Activated effector memory CD4-positive, alpha-beta T cell treated with anti-CD3 and anti-CD28 coated beads, Interleukin-2, amount 50 U/mL, for 16 hours (primary cell): Measurements from ENCODE around the gene RBM26.

Source experiments
- DNase-seq: peaks from one replicate; pipeline ENCODE4 v3.0.0-alpha.2; 2020

Gene RBM26

DNA sequence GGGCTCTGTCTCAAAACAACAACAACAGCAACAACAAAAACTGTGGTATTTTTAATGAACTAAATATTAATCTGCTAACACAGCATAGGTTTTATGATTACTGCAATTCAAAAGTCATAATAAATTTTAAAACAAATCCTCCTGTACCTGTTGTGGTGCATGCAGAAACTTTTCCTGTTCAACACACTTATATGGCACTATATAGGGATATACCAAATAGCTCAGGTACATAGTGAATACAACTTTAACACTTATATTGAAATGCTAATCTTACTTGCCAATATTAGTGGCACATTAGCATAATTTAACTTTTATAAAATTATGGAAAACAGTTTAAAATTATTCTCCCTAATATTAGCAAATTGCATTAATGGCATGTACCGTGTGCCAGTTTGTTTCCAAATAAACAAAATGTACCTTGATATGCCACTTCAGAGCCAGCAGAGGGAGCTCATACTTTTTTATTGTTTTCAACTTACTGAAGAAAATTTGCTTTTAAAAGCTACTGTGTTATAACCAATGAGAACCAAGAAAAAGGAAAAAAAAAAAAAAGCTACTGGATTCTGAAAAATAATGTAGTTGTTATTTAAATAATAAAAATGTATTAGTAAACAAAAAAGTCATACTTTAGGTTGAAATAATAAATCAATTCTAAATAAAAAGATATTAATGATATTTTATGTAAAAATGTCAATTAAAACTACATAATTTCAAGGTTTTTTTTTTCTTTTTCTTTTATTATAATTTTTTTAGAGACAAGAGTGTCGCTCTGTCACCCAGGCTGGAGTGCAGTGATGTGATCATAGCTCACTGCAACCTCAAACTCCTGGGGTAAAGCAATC is 18.0 kb upstream of the RBM26 start:
- DNase-seq = no peak

DNA sequence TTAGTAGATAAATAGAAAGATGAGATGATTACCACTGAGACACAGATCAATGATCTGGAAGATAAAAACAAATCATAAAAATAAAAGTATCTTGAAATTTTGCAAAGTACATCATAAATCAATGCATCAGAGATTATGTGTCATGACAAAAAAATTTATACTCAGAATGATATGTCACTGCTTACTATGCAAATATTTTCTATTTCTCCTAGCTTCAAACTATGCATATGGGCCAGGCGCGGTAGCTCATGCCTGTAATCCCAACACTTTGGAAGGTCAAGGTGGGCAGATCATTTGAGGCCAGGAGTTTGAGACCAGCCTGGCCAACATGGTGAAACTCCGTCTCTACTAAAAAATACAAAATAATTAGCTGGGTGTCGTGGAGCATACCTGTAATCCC is 17.3 kb upstream of the RBM26 start:
- DNase-seq = no peak

- DNase-seq = no peak
These were observed 13.3 kb upstream of the RBM26 start for GRCh38 chr13:79419365-79419764.

GRCh38 chr13:79417741-79418140 is 11.7 kb upstream of the RBM26 start:
- no peak for DNase-seq

DNA sequence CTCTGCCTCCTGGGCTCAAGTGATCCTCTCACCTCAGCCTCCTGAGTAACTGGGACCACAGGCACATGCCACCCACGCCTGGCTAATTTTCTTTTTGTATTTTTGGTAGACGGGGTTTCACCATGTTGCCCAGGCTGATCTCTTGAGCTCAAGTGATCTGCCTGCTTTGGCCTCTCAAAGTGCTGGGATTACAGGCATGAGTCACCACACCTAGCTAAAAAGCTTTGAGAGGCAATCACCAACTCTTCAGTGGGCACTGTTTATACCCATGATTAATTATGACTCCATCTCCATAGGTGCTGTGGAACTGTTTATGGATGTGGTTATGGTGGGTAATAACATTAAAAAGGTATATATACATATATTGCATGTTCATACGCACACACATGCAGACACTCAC is 7.5 kb upstream of the RBM26 start:
- no peak for DNase-seq

DNA sequence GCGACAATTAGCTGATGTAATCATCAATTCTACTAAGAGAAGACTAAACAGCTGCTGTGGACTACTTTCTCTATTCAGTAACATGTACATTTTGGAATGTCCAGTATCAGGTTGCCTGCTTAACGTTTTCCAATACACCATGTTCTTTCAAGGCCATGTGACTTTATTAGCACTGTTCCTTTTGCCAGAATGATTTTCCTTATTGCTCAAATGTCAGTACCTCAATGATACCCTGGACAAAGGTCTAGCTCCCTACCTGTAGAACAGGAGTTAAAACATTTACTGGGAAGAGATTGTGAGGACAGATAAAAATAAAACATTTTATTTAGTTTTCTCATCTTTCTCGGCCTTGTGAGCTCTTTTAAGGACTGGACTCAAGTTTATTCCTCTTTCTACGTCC is 3.8 kb upstream of the RBM26 start:
- no peak for DNase-seq

- no peak for DNase-seq
These were observed 1.4 kb upstream of the RBM26 start for GRCh38 chr13:79407349-79407979.

DNA sequence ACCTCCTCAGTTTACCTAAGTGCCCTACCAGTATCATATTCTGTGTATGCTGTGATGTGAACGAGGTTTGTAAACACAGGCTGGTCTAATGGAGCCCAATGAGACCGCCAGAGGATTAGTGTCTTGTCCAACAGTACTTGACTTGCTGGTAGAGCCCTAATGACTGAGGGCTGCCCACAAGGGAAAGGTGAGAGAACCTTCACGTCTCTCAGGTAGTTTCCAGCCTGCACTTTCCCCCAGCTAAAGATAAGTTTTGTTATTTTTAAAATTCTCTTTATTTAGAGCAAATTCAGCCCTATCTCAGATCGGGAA is 498 bp upstream of the RBM26 start:
- no peak for DNase-seq

DNA sequence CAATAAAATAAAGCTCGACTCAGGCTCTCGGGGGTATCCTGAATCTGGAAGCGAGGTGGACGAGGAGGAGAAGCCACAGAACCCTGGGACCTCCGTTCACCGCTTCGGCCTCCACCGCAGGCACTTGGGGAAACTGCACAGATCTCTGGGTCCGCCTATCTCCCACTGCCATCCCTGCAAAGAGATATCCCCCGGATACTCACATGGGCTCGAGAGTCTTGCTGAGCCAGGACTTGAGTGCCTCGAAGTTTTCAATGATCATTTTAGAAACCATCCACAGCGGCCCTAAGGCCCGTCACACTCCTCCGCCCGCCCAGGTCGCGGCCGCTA is 589 bp downstream of the RBM26 start:
- no peak for DNase-seq

- DNase-seq = peak; percentile 71
These were observed 1.1 kb downstream of the RBM26 start for GRCh38 chr13:79404985-79405384.

GRCh38 chr13:79404361-79404760 is 1.7 kb downstream of the RBM26 start:
- DNase-seq = no peak

DNA sequence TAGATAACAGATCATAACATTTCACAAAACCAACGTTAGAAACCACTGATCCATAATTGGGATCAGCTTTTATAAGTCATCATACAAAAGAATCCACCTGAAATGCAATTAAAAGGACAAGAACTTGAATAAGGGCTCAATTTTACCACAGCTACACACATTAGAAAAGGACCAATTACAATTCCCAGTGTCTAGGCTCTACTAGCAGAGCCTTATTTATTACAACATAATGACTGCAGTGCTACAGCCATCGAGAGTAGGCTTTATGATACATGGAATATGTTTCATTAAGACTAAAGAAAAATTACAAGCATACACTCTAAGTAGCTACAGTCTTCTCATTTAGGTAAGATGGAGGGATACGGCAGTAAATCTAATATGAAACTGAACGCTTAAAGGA is 2.9 kb downstream of the RBM26 start:
- DNase-seq = no peak

- DNase-seq = no peak
These were observed 3.4 kb downstream of the RBM26 start for GRCh38 chr13:79402679-79403078.

DNA sequence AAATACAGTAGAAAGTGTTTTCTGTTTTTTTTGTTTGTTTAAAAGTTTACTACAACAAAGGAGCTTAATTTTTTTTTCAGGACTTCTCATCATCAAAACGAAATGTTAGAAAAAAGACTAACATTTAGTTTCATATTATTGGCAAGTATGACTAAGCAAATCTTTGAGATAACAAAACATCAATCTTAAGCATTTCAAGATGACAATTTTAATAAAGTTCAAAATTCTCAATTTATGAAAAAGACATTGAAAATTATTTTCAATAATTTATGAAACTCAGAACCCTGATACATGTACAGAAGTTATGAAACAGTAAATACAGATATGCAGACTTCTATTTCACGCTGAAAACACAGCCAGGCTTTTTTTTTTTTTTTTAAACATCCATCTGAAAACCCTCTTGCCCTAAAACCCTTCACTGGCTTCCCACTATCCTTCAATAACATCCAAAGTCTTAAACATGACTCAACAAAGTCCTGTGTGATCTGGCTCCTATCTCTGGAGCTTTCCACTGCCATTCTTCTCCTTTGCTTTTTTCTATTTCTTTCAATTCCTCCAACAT is 3.9 kb downstream of the RBM26 start:
- DNase-seq = no peak

- DNase-seq = no peak
These were observed 4.6 kb downstream of the RBM26 start for GRCh38 chr13:79401259-79402070.

DNA sequence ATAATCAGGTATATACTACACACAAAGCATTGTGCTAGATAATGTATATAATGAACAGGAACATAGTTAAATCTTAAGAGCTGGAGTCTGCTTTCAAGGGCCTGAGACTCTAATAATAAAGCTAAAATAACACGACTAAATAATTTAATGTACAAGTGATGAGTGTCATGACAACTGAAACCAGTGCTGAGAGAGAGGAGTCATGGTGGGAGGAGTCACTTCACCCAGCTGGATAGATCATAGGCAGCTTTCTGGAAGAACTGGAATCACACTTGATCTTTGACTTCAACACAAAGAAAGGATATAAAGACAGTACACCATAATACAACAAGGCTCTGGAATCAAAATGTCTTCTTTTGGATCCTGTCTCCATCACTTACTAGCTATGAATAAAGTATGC is 7.1 kb downstream of the RBM26 start:
- no peak for DNase-seq

- no peak for DNase-seq
These were observed 7.9 kb downstream of the RBM26 start for GRCh38 chr13:79398127-79398526.

DNA sequence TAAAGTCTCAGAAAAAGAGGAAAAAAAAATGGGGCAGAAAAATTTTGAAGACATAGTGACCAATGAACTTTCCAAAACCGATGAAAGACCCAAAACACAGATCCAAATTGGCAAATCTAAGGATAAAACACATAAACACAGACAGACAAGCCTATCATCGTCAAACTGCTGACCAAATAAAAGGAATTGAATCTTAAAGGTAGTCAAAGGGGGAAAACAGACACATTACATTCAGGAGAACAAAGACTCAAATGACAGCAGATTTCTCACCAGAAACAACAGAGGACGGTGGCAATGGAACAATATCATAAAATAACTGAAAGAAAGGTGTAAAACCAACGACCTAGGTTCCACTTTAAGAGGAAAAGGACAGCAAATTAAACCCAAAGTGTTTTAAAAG is 10.2 kb downstream of the RBM26 start:
- no peak for DNase-seq

GRCh38 chr13:79393564-79394249 is 12.3 kb downstream of the RBM26 start:
- peak; percentile 71 for DNase-seq

- no peak for DNase-seq
These were observed 13.0 kb downstream of the RBM26 start for GRCh38 chr13:79392882-79393563.

DNA sequence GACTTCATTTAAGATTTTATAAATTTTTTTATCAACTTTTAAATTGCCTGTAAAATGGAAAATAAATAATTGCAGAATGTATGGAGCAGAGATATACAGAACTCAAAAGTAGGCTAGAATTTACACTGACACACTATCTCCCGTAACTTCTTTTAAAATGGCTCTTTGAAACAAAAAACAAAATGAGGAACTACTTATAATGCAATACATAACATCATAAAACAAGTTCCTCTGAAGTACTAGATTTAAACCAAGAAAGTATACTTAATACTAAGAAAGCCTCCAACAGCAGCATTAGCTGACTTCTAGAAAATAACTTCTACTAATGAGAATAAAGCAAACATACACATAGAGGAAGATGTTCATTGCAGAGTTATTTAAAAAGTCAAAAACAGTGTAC is 17.0 kb downstream of the RBM26 start:
- DNase-seq = no peak

DNA sequence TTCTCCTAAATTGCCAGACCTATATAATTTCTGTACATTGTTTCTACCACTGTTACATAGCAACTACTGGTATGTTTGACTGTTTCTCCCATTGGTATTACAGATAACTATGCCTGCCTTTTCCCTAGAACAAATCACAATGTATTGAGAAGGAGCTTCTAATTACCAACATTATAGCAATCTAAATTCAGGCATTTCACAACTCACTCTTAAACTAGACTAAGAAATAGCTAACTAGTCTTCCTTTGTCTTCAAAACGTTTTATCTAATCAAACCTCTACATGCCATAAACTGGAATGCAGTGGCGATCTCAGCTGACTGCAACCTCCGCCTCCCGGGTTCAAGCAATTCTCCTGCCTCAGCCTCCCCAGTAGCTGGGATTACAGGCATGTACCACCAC is 18.2 kb downstream of the RBM26 start:
- no peak for DNase-seq
